ENCODE data around the gene WDR64.

Gene WDR64

DNA sequence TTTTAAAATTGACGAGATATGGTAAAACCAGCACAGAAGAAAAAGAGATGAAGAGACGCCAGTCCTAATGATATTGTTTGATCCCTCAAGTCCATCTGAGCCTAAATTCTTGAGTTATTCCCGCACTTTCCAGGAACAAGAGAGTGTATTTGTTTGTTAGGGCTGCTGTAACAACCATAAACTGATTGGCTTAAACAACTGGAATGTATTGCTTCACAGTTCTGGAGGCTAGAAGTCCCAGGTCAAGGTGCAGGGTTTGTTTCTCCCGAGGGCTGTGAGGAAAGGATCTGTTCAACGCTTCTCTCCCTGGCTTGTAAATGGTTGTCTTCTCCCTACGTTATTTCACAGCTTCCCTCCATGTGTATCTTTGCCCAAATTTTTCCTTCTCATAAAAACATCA, 188.1 kb downstream of the WDR64 start:
- FAIRE-seq (no peak), DNase-seq (ENCODE audit: insufficient read length, low spot score) (no peak)
- TF ChIP-seq, protein P1, sequence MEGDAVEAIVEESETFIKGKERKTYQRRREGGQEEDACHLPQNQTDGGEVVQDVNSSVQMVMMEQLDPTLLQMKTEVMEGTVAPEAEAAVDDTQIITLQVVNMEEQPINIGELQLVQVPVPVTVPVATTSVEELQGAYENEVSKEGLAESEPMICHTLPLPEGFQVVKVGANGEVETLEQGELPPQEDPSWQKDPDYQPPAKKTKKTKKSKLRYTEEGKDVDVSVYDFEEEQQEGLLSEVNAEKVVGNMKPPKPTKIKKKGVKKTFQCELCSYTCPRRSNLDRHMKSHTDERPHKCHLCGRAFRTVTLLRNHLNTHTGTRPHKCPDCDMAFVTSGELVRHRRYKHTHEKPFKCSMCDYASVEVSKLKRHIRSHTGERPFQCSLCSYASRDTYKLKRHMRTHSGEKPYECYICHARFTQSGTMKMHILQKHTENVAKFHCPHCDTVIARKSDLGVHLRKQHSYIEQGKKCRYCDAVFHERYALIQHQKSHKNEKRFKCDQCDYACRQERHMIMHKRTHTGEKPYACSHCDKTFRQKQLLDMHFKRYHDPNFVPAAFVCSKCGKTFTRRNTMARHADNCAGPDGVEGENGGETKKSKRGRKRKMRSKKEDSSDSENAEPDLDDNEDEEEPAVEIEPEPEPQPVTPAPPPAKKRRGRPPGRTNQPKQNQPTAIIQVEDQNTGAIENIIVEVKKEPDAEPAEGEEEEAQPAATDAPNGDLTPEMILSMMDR (IDR thresholded peaks at IDR 0.05; ENCODE audit: insufficient read depth, missing control alignments) = no peak

DNA sequence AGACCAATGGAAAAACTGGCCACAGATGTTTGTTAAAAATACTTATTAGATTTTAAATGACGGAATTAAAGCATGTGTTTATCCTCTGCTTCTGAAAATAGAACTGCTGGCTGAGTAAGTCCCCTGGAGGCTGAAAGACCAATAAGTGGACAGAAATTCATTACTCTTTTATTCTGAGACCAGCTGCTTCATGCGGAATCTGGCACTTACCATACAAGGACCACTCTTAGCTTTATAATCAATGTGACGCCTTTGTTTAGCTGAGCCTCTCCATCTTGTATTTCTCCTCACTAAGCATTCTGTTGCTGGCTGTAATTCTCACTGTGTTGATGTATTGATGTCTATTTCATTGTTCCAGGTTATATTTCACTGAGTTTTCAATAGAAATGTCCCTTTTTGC, 189.6 kb downstream of the WDR64 start:
- no peak for FAIRE-seq
- TF ChIP-seq, protein P1 (IDR thresholded peaks at IDR 0.05; ENCODE audit: insufficient read depth, missing control alignments) = no peak
- DNase-seq (ENCODE audit: insufficient read length, low spot score) = no peak

DNA sequence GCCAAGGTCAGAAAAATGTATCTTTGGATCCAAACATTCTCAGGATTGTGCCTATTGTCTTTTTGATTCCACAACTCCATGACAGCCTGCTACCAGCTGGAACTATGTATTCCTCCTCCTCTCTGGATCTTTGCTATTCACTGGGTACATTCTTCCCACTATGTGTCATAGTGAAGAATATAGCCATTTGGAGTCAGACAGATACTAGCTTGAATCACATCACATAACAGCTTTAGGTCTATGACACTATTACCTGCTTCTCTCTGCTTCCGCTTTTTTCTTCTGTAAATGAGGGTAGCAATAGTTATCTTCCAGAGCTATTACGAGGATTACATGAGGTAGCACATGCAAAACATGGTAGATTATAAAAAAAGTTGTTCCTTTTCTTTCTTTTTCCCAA, 190.5 kb downstream of the WDR64 start:
- TF ChIP-seq, protein P1 (IDR thresholded peaks at IDR 0.05; ENCODE audit: insufficient read depth, missing control alignments) = no peak
- FAIRE-seq (no peak), DNase-seq (ENCODE audit: insufficient read length, low spot score) (no peak)

DNA sequence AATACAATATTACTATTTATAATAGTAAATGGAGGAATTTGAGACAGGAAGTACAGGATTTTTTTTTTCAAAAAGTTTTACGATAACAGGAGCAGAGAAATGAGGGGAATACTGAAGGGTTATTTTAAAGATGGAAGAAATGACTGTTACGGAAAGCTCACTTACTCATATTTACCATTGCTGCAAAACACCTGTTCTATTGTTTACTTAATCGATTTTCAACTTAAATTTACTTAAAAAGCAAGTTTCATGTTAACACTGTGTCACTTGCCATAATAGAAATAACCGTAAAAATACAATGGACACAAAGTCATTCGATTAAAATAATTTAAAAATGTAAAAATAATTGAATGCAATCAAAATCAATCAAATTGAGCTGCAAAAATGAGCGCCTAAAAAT, 192.5 kb downstream of the WDR64 start:
- TF ChIP-seq, protein P1 (IDR thresholded peaks at IDR 0.05; ENCODE audit: insufficient read depth, missing control alignments) = no peak
- FAIRE-seq = no peak
- no peak for DNase-seq (ENCODE audit: insufficient read length, low spot score)

- FAIRE-seq = no peak
These were observed 194.3 kb downstream of the WDR64 start for GRCh38 chr1:241846375-241846774.

GRCh38 chr1:241846862-241847539, 194.9 kb downstream of the WDR64 start:
- TF ChIP-seq, protein P1 (IDR thresholded peaks at IDR 0.05; ENCODE audit: insufficient read depth, missing control alignments) = no peak
- no peak for FAIRE-seq

More at GRCh38 chr1:241846375-241846774, 194.3 kb downstream of the WDR64 start:
- DNase-seq (ENCODE audit: insufficient read length, low spot score) = no peak
- TF ChIP-seq, protein P1 (IDR thresholded peaks at IDR 0.05; ENCODE audit: insufficient read depth, missing control alignments) = no peak

DNA sequence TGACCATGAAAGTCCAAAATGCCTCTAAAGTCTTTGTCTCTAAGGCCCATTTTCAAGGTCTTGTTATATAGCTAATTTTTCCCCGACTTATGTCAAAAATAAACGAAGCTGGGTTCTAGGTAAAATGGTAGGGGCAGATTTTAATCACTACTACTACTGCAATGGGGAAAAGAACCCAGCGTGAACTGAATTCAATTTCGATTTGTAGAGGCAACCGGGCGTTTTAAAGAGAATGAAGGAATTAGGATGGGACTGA, 195.4 kb downstream of the WDR64 start:
- TF ChIP-seq, protein P1 (IDR thresholded peaks at IDR 0.05; ENCODE audit: insufficient read depth, missing control alignments) = no peak
- FAIRE-seq (no peak), DNase-seq (ENCODE audit: insufficient read length, low spot score) (no peak)

More at GRCh38 chr1:241846862-241847539, 194.9 kb downstream of the WDR64 start:
- DNase-seq (ENCODE audit: insufficient read length, low spot score) = no peak

Measured in D721Med (cell line).